Fibroblast of pulmonary artery (primary cell): Measurements from ENCODE around the gene PPP2R1B.
A peak's percentile ranks its signal among the peaks of the same experiment; 100 is the strongest.

Experiments
- DNase-seq: peaks from one replicate; pipeline ENCODE4 v3.0.0-alpha.2; 2010; ENCODE audit warnings: low read depth
- H3K4me3 ChIP-seq: replicated peaks from 2 replicates; pipeline ENCODE4 v1.5.1; 2011; ENCODE audit warnings: low read depth, mild to moderate bottlenecking, control low read depth, low read length, moderate library complexity
- CTCF ChIP-seq: IDR thresholded peaks from 2 replicates; pipeline ENCODE4 v1.5.1; 2011; ENCODE audit warnings: mild to moderate bottlenecking, control low read depth, low read length, inconsistent platforms; ENCODE audit errors: missing control alignments

The PPP2R1B gene

GRCh38 chr11:111697933-111698371, 68.2 kb downstream of the PPP2R1B start:
- TF ChIP-seq CTCF: no peak
- no peak for DNase-seq
- H3K4me3 ChIP-seq: no peak overlapping the region

- H3K4me3 ChIP-seq: no peak overlapping the region
- no peak for TF ChIP-seq CTCF
- DNase-seq: peak; percentile 49
Measured at GRCh38 chr11:111696556-111696955, 69.6 kb downstream of the PPP2R1B start.

GRCh38 chr11:111694851-111695250, 71.3 kb downstream of the PPP2R1B start:
- H3K4me3 ChIP-seq: no peak overlapping the region
- TF ChIP-seq CTCF: no peak
- DNase-seq: peak; percentile 87

- no peak overlapping the region for H3K4me3 ChIP-seq
- no peak for TF ChIP-seq CTCF
- no peak for DNase-seq
Measured at GRCh38 chr11:111693224-111693937, 72.8 kb downstream of the PPP2R1B start.

GRCh38 chr11:111691741-111692140, 74.4 kb downstream of the PPP2R1B start:
- no peak for DNase-seq
- TF ChIP-seq CTCF: no peak
- H3K4me3 ChIP-seq: no peak overlapping the region

GRCh38 chr11:111691176-111691575, 75.0 kb downstream of the PPP2R1B start:
- TF ChIP-seq CTCF: no peak
- no peak overlapping the region for H3K4me3 ChIP-seq
- no peak for DNase-seq

GRCh38 chr11:111688013-111688412, 78.2 kb downstream of the PPP2R1B start:
- no peak for TF ChIP-seq CTCF
- DNase-seq: no peak
- no peak overlapping the region for H3K4me3 ChIP-seq
